Neural cell (in vitro differentiated cells): ENCODE data around the gene COX8A. TPM values are rescaled to one million over a fixed set of nuclear protein-coding genes. Genes with fewer than 3 reads are reported as not detected.
A peak's percentile ranks its signal among the peaks of the same experiment; 100 is the strongest.

Source experiments
- H2AFZ ChIP-seq: fragments of 200-600, 300-800 bp; sonication (generic), shearing (Covaris generic); 2 replicates; pipeline ENCODE4 v1.6.0; 2014; ENCODE audit warnings: low read depth, mild to moderate bottlenecking, antibody characterized with exemption, low read length, moderate library complexity
- H3F3A ChIP-seq: fragments of 200-600 bp; shearing (Covaris generic); 2 replicates; pipeline ENCODE4 v1.6.1; 2016; ENCODE audit warnings: mild to moderate bottlenecking, moderate library complexity, mixed read lengths, antibody characterized with exemption, low read length; ENCODE audit not compliant: insufficient read depth, poor library complexity, severe bottlenecking
- H3K27ac ChIP-seq: fragments of 200-600, 300-800 bp; sonication (generic), shearing (Covaris generic); 2 replicates; pipeline ENCODE4 v1.5.1; 2014; ENCODE audit warnings: mild to moderate bottlenecking, low read length, moderate library complexity
- H3K27me3 ChIP-seq: fragments of 300-800, 200-600 bp; sonication (generic), shearing (Covaris generic); 2 replicates; pipeline ENCODE4 v1.6.0; 2014; ENCODE audit warnings: mild to moderate bottlenecking, low read depth, low read length, moderate library complexity; ENCODE audit not compliant: insufficient read depth
- H3K36me3 ChIP-seq: fragments of 300-800, 200-600 bp; sonication (generic), shearing (Covaris generic); 2 replicates; pipeline ENCODE4 v1.5.1; 2014; ENCODE audit warnings: mild to moderate bottlenecking, antibody characterized with exemption, low read length, moderate library complexity; ENCODE audit not compliant: insufficient read depth
- H3K4me2 ChIP-seq: fragments of 300-800, 200-600 bp; sonication (generic), shearing (Covaris generic); 2 replicates; pipeline ENCODE4 v1.6.0; 2014; ENCODE audit warnings: mild to moderate bottlenecking, low read length
- H3K4me3 ChIP-seq: fragments of 300-800, 200-600 bp; sonication (generic), shearing (Covaris generic); 2 replicates; pipeline ENCODE4 v1.5.1; 2014; ENCODE audit warnings: mild to moderate bottlenecking, low read length, moderate library complexity
- H3K79me2 ChIP-seq: fragments of 200-600 bp; shearing (Covaris generic); replicated peaks from 2 replicates; pipeline ENCODE4 v1.6.0; 2014; ENCODE audit warnings: mild to moderate bottlenecking, low read length, moderate library complexity; ENCODE audit not compliant: insufficient read depth
- H3K9ac ChIP-seq: fragments of 300-800, 200-600 bp; sonication (generic), shearing (Covaris generic); 2 replicates; pipeline ENCODE4 v1.6.1; 2016; ENCODE audit warnings: mild to moderate bottlenecking, low read length, mixed read lengths
- H3K9me2 ChIP-seq: fragments of 200-600 bp; shearing (Covaris generic); 2 replicates; pipeline ENCODE4 v1.6.1; 2016; ENCODE audit warnings: mild to moderate bottlenecking, low read length, mixed read lengths; ENCODE audit not compliant: insufficient read depth
- H3K9me3 ChIP-seq: fragments of 200-600, 300-800 bp; sonication (generic), shearing (Covaris generic); 2 replicates; pipeline ENCODE4 v1.6.1; 2016; ENCODE audit warnings: mild to moderate bottlenecking, mixed run types, low read length, moderate library complexity, mixed read lengths
- H4K20me1 ChIP-seq: fragments of 200-600 bp; shearing (Covaris generic); 2 replicates; pipeline ENCODE4 v1.6.1; 2016; ENCODE audit warnings: mild to moderate bottlenecking, mixed run types; ENCODE audit not compliant: insufficient read depth
- EP300 ChIP-seq: fragments of 450-650 bp; conservative IDR thresholded peaks from 2 replicates; pipeline ENCODE4 v1.6.1; 2014; ENCODE audit warnings: antibody characterized with exemption, mild to moderate bottlenecking, moderate library complexity; ENCODE audit not compliant: poor library complexity, severe bottlenecking
- EZH2 ChIP-seq: fragments of 200-600, 300-800 bp; shearing (Covaris generic), sonication (generic); IDR thresholded peaks from 2 replicates; pipeline ENCODE4 v1.6.1; 2014; ENCODE audit warnings: antibody characterized with exemption, low read length, borderline replicate concordance, mild to moderate bottlenecking; ENCODE audit not compliant: insufficient read depth, poor library complexity, severe bottlenecking
- MXI1 ChIP-seq: fragments of 450-650 bp; conservative IDR thresholded peaks from 2 replicates; pipeline ENCODE4 v1.6.1; 2014; ENCODE audit warnings: antibody characterized with exemption, mild to moderate bottlenecking; ENCODE audit not compliant: poor library complexity, severe bottlenecking
- POLR2AphosphoS5 ChIP-seq: IDR thresholded peaks from 2 replicates; pipeline ENCODE4 v1.6.1; 2012
- RAD21 ChIP-seq: fragments of 450-650 bp; conservative IDR thresholded peaks from 2 replicates; pipeline ENCODE4 v1.6.1; 2014; ENCODE audit warnings: antibody characterized with exemption, mild to moderate bottlenecking, moderate library complexity
- SMC3 ChIP-seq: fragments of 450-650 bp; conservative IDR thresholded peaks from 2 replicates; pipeline ENCODE4 v1.6.1; 2014; ENCODE audit warnings: antibody characterized with exemption, mild to moderate bottlenecking, moderate library complexity; ENCODE audit not compliant: poor library complexity
- TAF1 ChIP-seq: IDR thresholded peaks from 2 replicates; pipeline ENCODE4 v1.6.1; 2012; ENCODE audit warnings: low read depth
- polyA plus RNA-seq: library from polyadenylated mRNA; depleted of rRNA; stranded (reverse); fragments of >200 nt; gene quantifications from 2 replicates; pipeline ENCODE4 v1.2.3, GENCODE V29; 2014
- TF ChIP-seq, protein P1 (sequence below): IDR thresholded peaks from 2 replicates; pipeline ENCODE4 v1.6.1; 2012; ENCODE audit warnings: borderline replicate concordance
- TF ChIP-seq, protein P2 (sequence below): fragments of 450-650 bp; IDR thresholded peaks from 2 replicates; pipeline ENCODE4 v1.5.1; 2014; ENCODE audit warnings: antibody characterized with exemption, mild to moderate bottlenecking, moderate library complexity; ENCODE audit not compliant: poor library complexity, severe bottlenecking

The COX8A gene
- polyA plus RNA-seq, 1 donor from 2014 or later: 863 TPM

DNA sequence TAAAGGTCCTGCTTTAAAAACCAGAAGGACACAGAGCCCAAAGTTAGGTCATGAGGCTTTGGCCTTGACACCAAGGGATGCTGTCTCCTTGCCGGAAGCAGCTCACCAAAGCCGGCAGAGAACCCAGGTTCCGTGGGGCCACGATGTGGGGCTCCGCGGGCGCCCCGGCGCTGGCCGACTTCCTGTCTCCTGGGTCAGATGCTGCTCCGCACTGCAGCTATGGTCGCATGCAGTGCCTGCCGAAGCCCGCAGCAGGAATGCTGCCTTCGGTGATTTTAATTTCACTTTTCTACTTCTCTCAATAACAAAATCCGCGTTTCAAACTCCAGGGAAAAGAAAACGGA is 11.4 kb downstream of the COX8A start:
- no peak for TF ChIP-seq RAD21
- no peak for TF ChIP-seq MXI1
- TF ChIP-seq SMC3: no peak
- TF ChIP-seq, protein P1, sequence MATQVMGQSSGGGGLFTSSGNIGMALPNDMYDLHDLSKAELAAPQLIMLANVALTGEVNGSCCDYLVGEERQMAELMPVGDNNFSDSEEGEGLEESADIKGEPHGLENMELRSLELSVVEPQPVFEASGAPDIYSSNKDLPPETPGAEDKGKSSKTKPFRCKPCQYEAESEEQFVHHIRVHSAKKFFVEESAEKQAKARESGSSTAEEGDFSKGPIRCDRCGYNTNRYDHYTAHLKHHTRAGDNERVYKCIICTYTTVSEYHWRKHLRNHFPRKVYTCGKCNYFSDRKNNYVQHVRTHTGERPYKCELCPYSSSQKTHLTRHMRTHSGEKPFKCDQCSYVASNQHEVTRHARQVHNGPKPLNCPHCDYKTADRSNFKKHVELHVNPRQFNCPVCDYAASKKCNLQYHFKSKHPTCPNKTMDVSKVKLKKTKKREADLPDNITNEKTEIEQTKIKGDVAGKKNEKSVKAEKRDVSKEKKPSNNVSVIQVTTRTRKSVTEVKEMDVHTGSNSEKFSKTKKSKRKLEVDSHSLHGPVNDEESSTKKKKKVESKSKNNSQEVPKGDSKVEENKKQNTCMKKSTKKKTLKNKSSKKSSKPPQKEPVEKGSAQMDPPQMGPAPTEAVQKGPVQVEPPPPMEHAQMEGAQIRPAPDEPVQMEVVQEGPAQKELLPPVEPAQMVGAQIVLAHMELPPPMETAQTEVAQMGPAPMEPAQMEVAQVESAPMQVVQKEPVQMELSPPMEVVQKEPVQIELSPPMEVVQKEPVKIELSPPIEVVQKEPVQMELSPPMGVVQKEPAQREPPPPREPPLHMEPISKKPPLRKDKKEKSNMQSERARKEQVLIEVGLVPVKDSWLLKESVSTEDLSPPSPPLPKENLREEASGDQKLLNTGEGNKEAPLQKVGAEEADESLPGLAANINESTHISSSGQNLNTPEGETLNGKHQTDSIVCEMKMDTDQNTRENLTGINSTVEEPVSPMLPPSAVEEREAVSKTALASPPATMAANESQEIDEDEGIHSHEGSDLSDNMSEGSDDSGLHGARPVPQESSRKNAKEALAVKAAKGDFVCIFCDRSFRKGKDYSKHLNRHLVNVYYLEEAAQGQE: no peak
- no peak for TF ChIP-seq POLR2AphosphoS5
- Histone ChIP-seq H3K4me3 (peak overlapping the region; percentile 98), H3K36me3 (no peaks in the 10 kb centered on the region), H3K27me3 (no peaks in the 10 kb centered on the region), H4K20me1 (no peaks in the 10 kb centered on the region), H3K9me3 (no peaks in the 10 kb centered on the region), H3K79me2 (peaks cover 18% of the 10 kb centered on the region), H3K9me2 (no peaks in the 10 kb centered on the region), H3K27ac (peak overlapping the region; percentile 89), H2AFZ (peak overlapping the region; percentile 56), H3K4me2 (peak overlapping the region; percentile 96), H3F3A (no peaks in the 10 kb centered on the region), H3K9ac (peak overlapping the region; percentile 88)

DNA sequence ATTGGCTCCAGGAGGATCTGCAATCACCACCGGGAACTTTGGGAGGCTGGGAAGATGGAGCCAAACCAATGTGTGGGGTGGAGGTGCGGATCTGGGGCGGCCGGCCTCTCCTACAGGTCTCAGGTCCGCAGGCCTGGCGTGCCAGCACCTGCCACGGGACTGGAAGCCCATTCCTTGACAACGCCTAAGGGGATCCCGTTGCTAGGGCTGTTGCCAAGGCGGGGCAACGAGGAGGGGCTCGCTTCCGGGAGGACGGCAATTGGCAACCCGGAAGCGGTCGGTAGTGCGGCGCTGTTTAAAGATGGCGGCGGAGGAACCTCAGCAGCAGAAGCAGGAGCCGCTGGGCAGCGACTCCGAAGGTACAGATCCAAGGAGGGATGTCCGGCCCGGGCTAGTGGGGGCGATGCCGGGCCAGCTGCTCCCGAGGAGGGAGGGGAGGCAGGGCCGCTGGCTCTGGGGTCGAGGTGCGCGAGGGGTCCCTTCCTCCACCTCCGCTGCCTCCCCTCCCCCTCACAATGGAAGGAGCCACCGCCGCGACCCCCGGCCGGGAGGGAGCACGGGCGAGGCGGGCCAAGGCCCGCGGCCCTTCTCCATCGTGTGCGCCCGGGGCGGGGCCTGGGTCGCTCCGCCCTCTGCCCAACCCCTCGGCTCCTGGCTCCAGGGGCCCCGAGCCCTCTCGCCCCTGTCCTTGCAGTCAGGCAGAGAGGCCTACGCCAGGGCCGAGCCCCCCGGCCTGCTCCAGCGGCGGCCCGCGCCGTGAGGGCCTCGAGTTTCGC is 11.9 kb downstream of the COX8A start, which contains the start of gene OTUB1:
Gene OTUB1 (plus strand): TSS at position 283 of the 776 bp plus-strand sequence. CDS start 19 bp downstream, at position 302.
- TF ChIP-seq MXI1 (peak; percentile 79), SMC3 (peak; percentile 44), TAF1 (peak; percentile 84), POLR2AphosphoS5 (peak; percentile 90), EP300 (peak; percentile 51), EZH2 (no peak), RAD21 (peak; percentile 38)
- TF ChIP-seq, protein P2, sequence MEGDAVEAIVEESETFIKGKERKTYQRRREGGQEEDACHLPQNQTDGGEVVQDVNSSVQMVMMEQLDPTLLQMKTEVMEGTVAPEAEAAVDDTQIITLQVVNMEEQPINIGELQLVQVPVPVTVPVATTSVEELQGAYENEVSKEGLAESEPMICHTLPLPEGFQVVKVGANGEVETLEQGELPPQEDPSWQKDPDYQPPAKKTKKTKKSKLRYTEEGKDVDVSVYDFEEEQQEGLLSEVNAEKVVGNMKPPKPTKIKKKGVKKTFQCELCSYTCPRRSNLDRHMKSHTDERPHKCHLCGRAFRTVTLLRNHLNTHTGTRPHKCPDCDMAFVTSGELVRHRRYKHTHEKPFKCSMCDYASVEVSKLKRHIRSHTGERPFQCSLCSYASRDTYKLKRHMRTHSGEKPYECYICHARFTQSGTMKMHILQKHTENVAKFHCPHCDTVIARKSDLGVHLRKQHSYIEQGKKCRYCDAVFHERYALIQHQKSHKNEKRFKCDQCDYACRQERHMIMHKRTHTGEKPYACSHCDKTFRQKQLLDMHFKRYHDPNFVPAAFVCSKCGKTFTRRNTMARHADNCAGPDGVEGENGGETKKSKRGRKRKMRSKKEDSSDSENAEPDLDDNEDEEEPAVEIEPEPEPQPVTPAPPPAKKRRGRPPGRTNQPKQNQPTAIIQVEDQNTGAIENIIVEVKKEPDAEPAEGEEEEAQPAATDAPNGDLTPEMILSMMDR: no peak
- TF ChIP-seq, protein P1: peak; percentile 81
- Histone ChIP-seq H3K9me3 (no peaks in the 10 kb centered on the region), H3K9me2 (no peaks in the 10 kb centered on the region), H4K20me1 (no peaks in the 10 kb centered on the region), H3K4me3 (peak within 1 kb of the TSS; percentile 98), H3K36me3 (no peaks in the 10 kb centered on the region), H3K27ac (peak within 1 kb of the TSS; percentile 89), H3K79me2 (peaks cover 23% of the 10 kb centered on the region), H3K4me2 (peak within 1 kb of the TSS; percentile 96), H2AFZ (peak within 1 kb of the TSS; percentile 56), H3K27me3 (no peaks in the 10 kb centered on the region), H3F3A (no peaks in the 10 kb centered on the region), H3K9ac (peak within 1 kb of the TSS; percentile 88)
